H1 (cell line): ENCODE measurements around the gene ARHGAP24. TPM values are rescaled to one million over a fixed set of nuclear protein-coding genes. Genes with fewer than 3 reads are reported as not detected.

Experiments
- CHD7 ChIP-seq: fragments of 300-600 bp; sonication (generic); IDR thresholded peaks from 2 replicates; pipeline ENCODE4 v1.7.1; 2012; ENCODE audit warnings: low read length, moderate library complexity, mild to moderate bottlenecking, inconsistent platforms; ENCODE audit not compliant: insufficient replicate concordance
- RAD21 ChIP-seq, 2 experiments: IDR thresholded peaks in 1 of 2; conservative IDR thresholded peaks in 1 of 2; 2 replicates each; pipeline ENCODE4 v1.6.1; 2011; ENCODE audit warnings: low read depth in 2 of 2, low read length in 2 of 2, improper control_type of control experiment in 1 of 2, inconsistent platforms in 1 of 2, mild to moderate bottlenecking in 1 of 2, moderate library complexity in 1 of 2
- RFX5 ChIP-seq: IDR thresholded peaks from 2 replicates; pipeline ENCODE4 v1.6.1; 2011; ENCODE audit warnings: low read depth, low read length, improper control_type of control experiment, borderline replicate concordance
- SIRT6 ChIP-seq: IDR thresholded peaks from one replicate; pipeline ENCODE4 v1.7.1; 2012; ENCODE audit warnings: low read length, inconsistent platforms
- TAF1 ChIP-seq: IDR thresholded peaks from 2 replicates; pipeline ENCODE4 v1.6.1; 2011; ENCODE audit warnings: mild to moderate bottlenecking, low read depth, low read length
- polyA plus RNA-seq, 7 experiments: library from polyadenylated mRNA; depleted of rRNA in 3 of 7; stranded (reverse) in 5 of 7; unstranded in 2 of 7; fragments of >200 nt in 5 of 7; fragments of 200-250 nt in 2 of 7; gene quantifications; 1 replicate in 5 of 7; 2 replicates in 1 of 7; 4 replicates in 1 of 7; pipeline versions ENCODE4 v1.2.1 to v1.2.3, GENCODE V29; 2011 to 2013; ENCODE audit warnings: missing spikeins in 2 of 7, mixed read lengths in 2 of 7
- total RNA-seq: library from RNA; stranded (reverse); fragmentation: NEBNext Ultra II Directional; extraction: Animal tissue kit (Norgen Biotek cat#: 25700); gene quantifications from 2 replicates; pipeline ENCODE4 v1.2.1, GENCODE V29; 2021

The ARHGAP24 gene
- total and polyA plus RNA-seq, 2 of the 8 experiments (the other 6 are each of a cell fraction or from before 2014, with no cell fraction given) = 0.08 to 0.50 TPM

- TF ChIP-seq CHD7 (no peak), SIRT6 (no peak), RAD21 (IDR thresholded peaks at IDR 0.05 in 1 of 2, conservative IDR thresholded peaks at IDR 0.05 in 1 of 2; ENCODE audit: low read depth in 2 of 2, low read length in 2 of 2) (no peak), RFX5 (no peak), TAF1 (no peak)
- TF ChIP-seq, all 59 proteins: peak for 0
These were observed 467.2 kb downstream of the ARHGAP24 start (continued) for GRCh38 chr4:85942107-85942506.
